Caki2 (cell line): ENCODE measurements around the gene TSPAN15. TPM values are rescaled to one million over a fixed set of nuclear protein-coding genes. Genes with fewer than 3 reads are reported as not detected.
"Not testable (repeated sequence)": the region's sequence is repeated elsewhere in the genome, so short reads cannot be mapped to it uniquely, and the experiment has no call there.

Source experiments
- DNase-seq: peaks from one replicate; pipeline ENCODE4 v3.0.0-alpha.2; 2015; ENCODE audit warnings: low read depth
- in situ Hi-C: cut with HindIII; loops from 2 replicates; pipeline ENCODE4 v1.10.0; 2016; ENCODE audit warnings: low sequenced_read_pairs, low pct_unique_long_range_greater_than_20kb, mixed read lengths
- total RNA-seq: library from RNA; depleted of rRNA; stranded (reverse); fragments of >200 nt; shearing (Covaris generic); gene quantifications from 2 replicates; pipeline ENCODE4 v1.2.3, GENCODE V29; 2014; ENCODE audit warnings: low replicate concordance

TSPAN15 gene
- total RNA-seq, 1 experiment from 2014 or later: 51.0 TPM

DNA sequence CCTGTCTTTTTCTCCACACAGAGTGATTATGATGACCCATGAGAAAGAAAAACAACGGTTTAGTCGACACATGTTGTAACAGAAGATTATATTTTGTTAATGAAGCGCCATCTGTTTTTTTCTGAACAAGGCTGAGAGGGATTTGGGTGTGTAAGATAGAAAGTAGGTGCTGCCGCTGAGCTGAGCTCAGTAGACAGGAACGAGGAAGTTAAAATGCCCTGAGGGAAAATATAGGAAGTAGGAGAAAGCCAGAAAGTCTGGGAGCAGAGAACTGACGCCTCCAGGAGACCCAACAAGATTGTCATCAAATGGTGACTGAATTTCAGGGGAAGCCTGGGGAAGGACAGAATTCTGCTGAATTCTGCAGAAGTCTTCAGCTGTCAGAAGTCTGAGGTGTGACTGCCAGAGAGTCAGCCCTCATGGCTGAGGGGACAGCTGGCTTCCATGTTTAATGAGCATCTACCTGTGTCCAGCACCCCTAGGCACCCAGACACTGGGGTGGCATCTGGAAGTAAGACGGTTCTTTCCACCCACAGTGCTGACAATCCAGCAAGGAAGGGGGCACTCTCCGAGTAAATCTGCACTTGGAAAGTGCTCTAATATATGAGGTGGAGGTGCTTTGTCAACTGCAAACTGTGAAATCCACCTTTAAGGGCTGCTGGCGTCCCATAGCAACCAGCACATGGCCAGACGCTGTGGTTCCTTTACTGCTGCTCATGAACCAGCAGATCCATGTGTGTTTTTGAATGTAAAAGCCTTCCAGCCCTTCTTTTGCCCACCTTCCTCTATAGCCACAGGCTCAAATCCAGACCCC, 12.5 kb upstream of the TSPAN15 start:
- peak; percentile 81 for DNase-seq
- in situ Hi-C loops: no loop called here

DNA sequence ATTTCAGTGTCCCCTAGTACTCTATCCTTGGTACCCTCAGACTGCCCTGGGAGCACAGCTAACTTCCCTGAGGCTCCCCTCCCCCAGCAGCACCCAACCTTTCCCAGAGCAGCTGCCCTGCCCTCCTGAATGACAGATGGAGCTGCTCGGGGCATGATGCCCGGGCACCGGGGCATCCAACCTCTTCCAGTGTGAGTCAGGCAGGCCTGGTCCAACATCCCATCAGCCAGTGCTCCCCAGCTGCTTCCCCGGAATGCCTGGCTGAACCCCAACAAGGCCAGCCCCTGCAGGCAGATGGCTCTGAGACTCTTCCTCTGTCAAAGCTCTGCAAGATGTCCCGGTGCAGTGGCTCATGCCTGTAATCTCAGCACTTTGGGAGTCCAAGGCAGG, 11.9 kb upstream of the TSPAN15 start:
- peak; percentile 62 for DNase-seq
- in situ Hi-C loops: no loop called here

DNA sequence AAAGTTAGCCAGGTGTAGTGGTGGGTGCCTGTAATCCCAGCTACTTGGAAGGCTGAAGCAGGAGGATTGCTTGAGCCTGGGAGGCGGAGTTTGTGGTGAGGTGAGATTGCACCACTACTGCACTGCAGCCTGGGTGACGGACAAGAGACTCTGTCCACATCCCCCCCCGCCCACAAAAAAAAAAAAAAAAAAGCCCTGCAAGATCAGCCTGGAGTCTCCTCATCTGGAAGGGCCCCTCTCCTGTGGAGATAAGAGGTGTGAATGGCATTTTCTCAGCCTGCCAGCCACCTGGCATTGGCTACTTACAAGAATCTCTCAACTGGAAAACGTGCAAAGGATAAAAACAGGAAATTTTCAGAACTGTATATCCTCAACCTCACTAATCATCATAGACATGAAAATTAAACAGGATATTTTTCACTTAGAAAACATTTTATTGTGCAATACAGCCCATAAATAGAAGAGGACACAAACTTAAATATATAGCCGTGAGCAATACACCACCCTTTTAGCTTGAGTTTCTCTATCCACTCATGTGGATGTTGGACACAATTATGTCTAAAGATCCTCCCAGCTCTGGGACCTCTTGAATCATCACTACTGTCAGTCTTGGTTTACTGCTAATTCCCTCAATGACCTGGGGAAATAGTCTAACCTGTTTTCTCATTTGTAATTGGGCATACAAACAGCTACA, 11.3 kb upstream of the TSPAN15 start:
- in situ Hi-C loops: no loop called here
- DNase-seq: peak; percentile 54

DNA sequence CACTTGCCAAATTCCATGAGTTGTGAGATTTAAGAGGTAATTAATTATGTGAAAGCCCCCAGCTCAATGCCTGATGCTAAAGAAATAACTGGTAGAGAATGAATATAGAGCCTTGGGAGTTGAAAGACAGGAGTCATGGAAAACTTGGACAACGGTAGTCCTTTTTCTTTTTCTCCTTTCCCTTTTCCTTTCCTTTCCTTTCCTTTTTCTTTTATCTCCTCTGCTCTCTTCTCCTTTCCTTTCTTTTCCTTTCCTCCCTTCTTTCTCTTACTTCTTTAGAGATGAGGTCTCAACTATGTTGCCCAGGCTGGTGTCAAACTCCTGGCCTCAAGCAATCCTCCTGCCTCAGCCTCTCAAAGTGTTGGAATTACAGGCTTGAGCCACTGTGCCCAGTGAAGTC, 7.9 kb upstream of the TSPAN15 start:
- no peak for DNase-seq
- in situ Hi-C loops: no loop called here

DNA sequence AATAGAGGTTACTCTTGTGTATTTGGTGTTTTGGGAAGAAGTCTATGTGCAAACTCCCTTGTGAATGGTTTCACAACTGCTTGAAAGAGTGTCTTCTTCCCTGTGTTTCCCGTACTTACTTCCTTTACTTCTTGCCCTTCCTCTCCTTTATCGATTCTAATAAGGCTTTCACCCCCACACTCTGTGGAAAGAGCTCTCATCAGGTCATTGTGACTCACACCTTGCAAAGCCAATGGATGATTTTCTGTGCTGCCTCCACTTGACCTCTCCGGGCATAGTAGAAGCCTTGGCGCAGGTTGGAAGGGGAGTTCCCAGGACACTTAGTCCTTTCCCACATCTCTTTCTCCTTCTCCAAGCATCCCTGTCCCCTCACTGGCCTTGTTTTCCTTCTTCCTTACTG, 6.2 kb upstream of the TSPAN15 start:
- in situ Hi-C loops: no loop called here
- peak; percentile 71 for DNase-seq

DNA sequence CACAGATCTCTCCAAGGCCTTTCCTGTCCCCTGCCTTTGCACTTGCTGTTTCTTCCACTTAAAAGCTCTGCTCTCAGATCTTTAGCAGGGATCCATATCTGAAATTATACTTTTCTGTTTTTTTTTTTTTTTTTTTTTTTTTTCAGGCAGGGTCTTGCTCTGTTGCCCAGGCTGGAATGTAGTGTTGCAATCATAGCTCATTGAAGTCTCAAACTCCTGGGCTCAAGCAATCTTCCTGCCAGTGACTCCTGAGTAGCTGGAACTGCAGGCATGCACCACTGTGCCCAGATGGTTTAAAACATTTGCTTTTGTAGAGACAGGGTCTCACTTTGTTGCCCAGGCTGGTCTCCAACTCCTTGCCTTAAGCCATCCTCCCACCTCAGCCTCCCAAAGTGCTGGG, 5.0 kb upstream of the TSPAN15 start:
- DNase-seq: no peak
- in situ Hi-C loops: no loop called here

DNA sequence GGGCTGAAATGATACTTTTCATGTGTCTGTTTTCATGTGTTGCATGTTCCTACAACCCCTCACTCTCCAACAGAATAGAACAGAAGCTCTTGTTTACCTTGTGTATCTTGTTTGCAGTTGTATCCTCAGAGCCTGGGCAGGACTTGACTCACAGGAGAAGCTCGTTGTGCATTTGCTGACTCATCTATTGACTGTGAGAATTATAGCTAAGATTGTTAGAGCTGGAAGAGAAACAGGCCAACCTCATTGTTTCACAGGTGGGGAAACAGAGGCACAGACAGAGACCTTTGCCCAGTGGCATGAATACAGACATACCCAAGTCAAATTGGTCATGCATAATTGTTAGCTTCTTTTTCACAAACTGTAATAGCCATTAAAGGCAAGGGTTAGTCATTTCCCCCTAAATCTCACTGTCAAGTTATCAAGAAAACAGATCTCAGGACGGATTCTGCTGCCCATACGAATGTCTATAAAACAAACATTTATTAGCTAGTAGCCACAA, 4.6 kb upstream of the TSPAN15 start:
- in situ Hi-C loops: no loop called here

DNA sequence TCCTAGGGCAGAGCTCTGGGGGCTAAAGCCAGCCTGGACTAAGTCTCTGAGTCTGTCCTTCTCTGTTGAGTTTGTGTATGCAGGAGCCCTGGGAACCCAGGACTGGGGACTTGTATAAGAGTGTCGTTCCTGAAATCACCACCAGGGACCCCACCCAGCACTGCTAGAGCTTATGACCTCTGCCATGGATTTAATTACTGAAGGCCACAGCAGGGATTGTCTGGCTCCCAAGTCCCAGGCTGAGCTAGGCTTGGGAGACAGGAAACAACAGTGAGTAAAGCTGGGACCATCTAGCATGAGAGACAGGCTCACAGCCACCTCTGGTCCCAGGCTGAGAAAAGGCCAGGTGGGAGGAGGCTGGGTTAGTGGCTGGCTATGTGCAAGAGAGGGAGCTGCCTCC, 1.4 kb upstream of the TSPAN15 start:
- peak; percentile 75 for DNase-seq
- in situ Hi-C loops: no loop called here

More for the DNA sequence above, 4.6 kb upstream of the TSPAN15 start:
- peak; percentile 77 for DNase-seq

DNA sequence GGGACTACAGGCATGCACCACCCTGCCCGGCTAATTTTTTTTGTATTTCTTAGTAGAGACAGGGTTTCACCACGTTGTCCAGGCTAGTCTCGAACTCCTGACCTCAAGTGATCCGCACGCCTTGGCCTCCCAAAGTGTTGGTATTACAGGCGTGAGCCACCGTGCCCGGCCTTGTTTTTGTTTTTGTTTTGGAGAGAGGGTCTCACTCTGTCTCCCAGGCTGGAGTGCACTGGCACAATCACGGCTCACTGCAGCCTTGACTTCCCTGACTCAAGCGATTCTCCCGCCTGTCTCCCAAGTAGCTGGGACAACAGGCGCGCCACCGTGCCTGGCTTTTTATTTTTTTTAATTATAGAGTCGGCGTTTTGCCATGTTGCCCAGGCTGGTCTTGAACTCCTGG, 870 bp upstream of the TSPAN15 start:
- DNase-seq, in situ Hi-C loops: not testable (repeated sequence)

DNA sequence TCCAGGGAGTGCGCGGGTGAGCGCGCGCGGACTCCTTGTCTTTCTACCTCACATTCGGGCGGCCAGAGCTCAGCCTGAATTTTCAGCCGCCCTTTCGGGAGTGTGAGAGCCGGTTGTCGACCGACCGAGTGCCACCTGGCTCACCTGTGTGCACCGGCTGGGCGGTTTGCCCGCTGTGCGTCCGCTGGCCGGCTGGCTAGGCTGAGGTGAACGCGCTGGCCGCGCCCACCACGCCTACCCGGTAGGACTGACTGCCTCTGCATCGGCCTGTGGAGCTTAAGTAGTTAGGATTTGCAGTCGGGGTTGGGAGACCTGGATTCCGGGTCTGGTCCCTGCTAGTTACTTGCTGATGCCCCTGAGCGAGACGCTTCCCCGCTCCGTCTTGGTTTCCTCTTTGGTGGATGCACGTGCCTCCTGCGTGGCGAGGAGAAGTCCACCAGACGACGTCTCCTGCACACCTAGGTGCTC, 553 bp downstream of the TSPAN15 start:
- in situ Hi-C loops: no loop called here
- no peak for DNase-seq

DNA sequence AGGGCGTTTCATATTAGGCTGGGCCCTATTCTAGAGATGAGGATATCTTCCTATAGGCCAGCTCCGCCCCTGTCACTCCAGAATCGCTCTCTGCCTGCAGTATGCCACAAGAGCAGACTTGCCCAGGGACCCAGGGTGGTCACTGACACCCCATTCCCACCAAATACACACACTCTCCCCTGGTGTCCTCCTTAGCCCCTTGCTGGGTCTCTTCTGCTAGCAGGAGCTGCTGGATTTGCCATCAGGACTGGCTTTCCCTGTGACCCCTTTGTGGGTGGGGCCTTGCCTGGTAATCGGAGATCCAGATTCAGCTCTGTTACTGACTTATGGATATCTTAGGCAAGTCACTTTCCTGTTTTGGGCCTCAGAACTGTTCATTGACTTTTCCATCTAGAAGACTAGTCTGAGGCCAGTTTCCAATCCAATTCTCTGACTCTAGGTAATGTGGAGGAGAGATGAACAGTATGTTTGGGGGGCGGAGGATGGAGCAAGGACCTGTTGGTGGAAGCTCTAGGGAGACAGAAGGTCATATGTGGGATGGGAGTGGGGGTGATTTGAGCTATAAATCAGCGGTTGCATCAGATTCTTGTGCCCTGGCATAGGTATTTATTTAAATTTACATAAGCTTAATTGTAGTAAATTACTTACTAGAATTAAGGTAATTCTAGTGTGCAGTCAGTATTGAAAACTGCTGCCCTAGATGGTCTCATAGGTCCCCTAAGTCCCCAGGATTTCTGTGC, 1.6 kb downstream of the TSPAN15 start:
- no peak for DNase-seq
- in situ Hi-C loops: no loop called here

DNA sequence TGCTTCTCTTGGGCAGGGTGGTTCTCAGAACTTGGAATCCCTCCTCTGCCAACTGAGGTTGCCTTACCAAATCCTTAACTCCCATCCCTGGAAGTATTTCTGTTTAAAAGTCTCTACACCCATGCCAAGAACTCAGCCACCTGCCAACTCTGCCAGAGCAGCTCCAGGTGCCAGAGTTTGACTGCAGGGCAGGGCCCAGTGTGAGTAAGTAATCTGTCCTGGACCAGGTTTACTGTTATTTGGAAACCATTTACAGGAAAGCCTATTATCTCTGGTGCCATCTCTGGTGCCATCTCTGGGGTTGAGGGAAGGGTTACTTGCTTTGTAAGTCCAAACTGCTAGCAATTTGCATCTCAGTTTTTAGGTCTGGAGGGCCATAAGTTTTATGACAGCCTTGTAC, 2.5 kb downstream of the TSPAN15 start:
- no peak for DNase-seq
- in situ Hi-C loops: no loop called here

DNA sequence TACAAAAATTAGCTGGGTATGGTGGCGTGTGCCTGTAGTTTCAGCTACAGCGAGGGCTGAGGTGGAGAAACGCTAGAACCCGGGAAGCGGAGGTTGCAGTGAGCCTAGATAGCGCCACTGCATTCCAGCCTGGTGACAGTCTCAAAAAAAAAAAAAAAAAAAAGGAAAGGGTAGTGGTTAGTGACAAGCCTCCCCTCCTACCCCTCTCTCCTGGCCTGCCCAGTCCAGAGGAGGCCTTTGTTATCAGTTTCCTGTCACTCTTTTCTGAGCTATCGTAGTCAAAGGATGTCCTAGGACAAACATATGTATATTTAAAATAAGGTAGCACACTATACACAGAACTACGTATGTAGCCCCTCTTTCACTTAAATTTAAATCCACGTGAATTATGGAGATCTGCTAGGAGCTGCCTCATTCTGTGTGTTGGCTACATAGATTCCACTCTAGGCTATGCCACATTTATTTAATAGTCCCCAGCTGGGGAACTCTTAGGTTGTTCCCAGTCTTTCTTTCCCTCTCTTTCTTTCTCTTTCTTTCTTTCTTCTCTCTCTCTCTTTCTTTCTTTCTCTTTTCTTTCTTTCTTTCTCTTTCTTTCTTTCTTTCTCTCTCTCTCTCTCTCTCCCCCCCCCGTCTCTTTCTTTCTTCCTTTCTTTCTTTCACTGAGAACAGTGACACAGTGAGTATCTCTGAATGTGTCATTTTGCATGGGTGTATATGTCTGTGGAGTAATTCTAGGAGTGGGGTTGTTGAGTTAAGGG, 3.9 kb downstream of the TSPAN15 start:
- DNase-seq: no peak
- in situ Hi-C loops: no loop called here

DNA sequence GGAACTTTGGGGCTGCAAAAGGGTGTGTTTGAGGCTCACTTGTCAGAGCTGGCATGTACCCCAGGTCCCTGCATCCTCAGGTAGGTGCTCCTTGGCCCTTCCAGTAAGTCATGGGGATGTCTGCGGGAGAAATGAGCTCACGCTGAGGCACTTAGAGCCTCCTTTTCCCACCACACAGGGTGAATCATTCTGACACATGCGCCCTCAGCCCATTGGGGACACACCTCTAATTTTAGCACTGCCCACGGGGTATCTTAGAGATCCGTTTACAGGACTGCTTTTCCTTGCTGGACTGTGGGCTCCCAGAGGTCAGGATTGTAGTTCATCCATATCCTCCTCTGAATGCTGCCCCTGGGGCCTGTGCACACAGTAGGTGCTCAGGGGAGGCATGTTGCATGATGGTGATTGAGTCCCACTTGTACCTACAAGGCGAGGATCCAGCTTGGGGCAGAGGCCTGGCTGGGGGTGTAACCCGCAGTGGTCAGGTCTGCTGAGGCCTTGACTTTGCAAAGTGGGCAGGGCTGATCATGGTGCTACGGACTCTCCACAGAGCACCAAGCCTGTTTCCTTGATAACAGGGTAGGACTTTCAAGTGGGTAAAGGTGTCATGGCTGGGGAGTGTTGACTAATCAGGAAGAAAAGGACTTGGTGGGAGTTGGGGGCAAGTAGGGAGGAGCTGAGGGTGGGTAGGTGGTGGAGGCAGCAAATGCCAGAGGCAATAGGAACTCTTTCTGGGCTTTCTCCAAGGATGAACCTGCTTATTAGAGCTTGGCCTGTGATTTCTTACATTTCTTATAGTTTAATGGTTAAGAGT, 5.8 kb downstream of the TSPAN15 start:
- DNase-seq: no peak
- in situ Hi-C loops: no loop called here

DNA sequence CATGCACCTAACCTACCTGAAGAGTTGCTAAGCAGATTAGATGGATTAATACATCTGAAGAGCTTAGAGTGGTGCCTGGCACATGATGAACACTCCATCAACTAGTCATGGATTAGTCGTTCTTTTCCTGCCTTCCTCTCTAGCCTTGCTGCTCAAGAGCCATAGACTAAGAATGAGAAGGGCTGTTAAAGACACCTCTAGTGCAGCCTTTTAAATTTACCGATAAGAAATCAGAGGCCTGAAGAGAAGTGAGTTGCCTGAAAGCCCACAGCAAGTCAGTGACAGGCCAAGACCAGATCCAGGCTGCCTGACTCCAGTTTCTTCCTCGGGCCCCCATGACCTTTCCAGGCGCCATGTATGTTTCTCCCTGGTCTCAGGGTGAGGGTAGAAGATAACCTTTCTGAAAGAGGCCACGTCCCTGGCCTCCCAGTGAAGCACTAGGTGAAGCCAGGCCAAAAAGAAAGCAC, 6.5 kb downstream of the TSPAN15 start:
- in situ Hi-C loops: no loop called here
- no peak for DNase-seq

DNA sequence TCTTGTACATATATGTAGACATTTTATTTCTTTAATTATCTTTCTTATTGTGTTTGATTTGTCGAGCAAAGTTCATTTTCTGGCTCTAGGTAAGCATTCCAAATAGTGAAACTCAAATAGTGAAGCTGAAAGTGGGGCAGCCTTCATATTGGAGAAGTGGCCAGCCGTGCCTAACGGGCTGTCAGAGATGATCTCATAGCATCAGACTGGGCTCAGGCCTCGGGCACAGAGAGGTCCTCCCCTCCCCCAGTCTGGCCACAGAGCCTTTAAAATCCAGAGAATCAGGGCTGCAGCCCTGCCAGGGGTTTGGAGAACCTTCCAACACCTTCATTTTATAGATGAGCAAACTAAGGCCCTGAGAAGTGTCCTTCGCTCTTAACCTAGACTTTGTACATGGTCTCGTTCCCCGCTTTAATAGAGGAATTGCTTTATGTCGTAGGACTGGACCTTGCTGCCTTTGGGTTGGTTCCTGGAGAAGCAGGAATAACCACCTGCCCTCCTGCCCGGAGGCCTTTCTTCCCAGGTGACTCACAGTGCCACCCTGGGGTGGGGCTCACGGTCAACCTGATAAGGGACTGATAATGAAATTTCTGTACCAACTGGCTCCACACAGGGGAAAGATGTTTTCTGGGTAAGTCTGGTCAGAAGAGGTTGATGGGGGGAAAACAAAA, 7.3 kb downstream of the TSPAN15 start:
- in situ Hi-C loops: no loop called here
- no peak for DNase-seq
